ENCODE data around the gene THBS3. TPM values are rescaled to one million over a fixed set of nuclear protein-coding genes. Genes with fewer than 3 reads are reported as not detected.

THBS3 gene
- total RNA-seq, result 1 to 10 TPM; 7.8 to 7.9 TPM
- polyA plus RNA-seq, result 2.9 TPM

- H3K4me1 ChIP-seq (ENCODE audit: insufficient read depth, low read length), result peaks cover 23% of the 10 kb centered on the region
- ChIA-PET POLR2A (interaction anchor here (0.9 to 2.0 kb wide), 3 partner anchors 17 to 36 kb away, joined by 3 to 8 read pairs (median 6); no protein-coding TSS in a partner anchor), CTCF (interaction anchor here (1.2 to 5.3 kb wide), 15 partner anchors 11 to 384 kb away, joined by 3 to 67 read pairs (median 7); partner anchors contain the start of genes ENTREP3 and KRTCAP2)
- H3K9me3 ChIP-seq (ENCODE audit: low read length), result no peaks in the 10 kb centered on the region
- no peaks in the 10 kb centered on the region for H3K9me3 Mint-ChIP-seq
- H3K27me3 ChIP-seq (ENCODE audit: insufficient read depth, low read length, poor library complexity, severe bottlenecking), result no peaks in the 10 kb centered on the region
- peak within 1 kb of the TSS; percentile 81 to 93 (median 89) for H3K4me3 Mint-ChIP-seq
- H3K27ac Mint-ChIP-seq, result peak within 1 kb of the TSS; percentile 92 to 99 (median 96)
- H3K27me3 Mint-ChIP-seq, result peaks cover 0 to 3% of the 10 kb centered on the region in 2 donors
- H3K4me1 Mint-ChIP-seq, result peaks cover 18 to 28% (median 26%) of the 10 kb centered on the region in 3 donors
- no peaks in the 10 kb centered on the region for H3K36me3 ChIP-seq (ENCODE audit: insufficient read depth, low read length)
- peak in 1 of 5 donors; percentile 47 for DNase-seq
- H3K4me3 ChIP-seq (ENCODE audit: low read length), result peak within 1 kb of the TSS; percentile 100
- peak within 1 kb of the TSS; percentile 99 for H3K27ac ChIP-seq (ENCODE audit: low read depth, low read length)
- peaks cover 1 to 18% (median 4%) of the 10 kb centered on the region in 3 donors for H3K36me3 Mint-ChIP-seq
Measured at GRCh38 chr1:155207806-155208540, at the start of gene THBS3. TSS of gene THBS3 (minus strand) at chr1:155207897. CDS start at chr1:155207876, 21 bp downstream.

DNA sequence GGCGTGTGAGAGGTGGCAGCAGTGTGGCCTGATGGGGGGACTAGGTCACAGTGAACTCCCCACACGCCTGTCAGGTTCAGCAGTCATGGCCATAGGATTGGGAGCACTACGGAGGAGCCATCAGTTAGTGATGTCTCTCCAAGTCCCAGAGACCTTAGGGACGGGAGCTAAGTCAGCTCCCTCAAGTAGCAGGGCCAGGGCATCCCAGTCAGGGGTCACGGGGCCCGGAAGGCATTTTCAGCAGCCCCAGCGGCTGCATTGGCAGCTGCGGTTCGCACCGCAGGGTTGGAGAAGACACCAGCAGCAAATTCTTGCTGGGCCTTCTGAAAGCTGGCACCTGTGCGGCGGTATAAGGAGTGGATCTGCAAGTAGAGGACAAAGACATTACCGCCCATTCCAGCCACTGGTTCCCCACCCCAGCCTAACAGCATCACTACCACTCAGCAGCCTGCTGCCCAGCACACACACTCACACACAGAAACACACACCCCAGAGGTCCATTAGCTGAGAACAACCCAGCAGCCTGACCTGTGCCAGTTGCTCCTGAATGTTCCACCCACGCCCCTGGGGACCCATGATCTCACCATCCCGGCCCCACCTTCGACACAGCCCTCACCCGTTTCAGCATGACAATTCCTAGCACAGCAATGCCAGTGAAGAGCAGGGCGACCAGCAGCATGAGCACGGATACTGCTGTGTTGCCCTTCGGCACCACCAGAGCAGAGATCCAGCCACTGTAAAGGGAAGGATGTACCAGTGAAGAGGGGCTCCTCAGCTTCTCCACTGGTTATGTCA is 48.6 kb upstream of the THBS3 start:
- DNase-seq, result no peak
- Histone ChIP-seq H3K4me3 (ENCODE audit: low read length) (no peak overlapping the region), H3K36me3 (ENCODE audit: insufficient read depth, low read length) (peaks cover 11% of the 10 kb centered on the region), H3K4me1 (ENCODE audit: insufficient read depth, low read length) (peaks cover 19% of the 10 kb centered on the region), H3K27ac (ENCODE audit: low read depth, low read length) (no peak overlapping the region), H3K9me3 (ENCODE audit: low read length) (no peaks in the 10 kb centered on the region), H3K27me3 (ENCODE audit: insufficient read depth, low read length, poor library complexity, severe bottlenecking) (no peaks in the 10 kb centered on the region)
- Mint-ChIP-seq H3K4me3 (peak overlapping the region; percentile 65 to 84 (median 75)), H3K9me3 (no peaks in the 10 kb centered on the region), H3K36me3 (peaks cover 8 to 38% (median 9%) of the 10 kb centered on the region in 3 donors), H3K4me1 (peaks cover 32 to 44% (median 43%) of the 10 kb centered on the region in 3 donors), H3K27ac (peak overlapping the region in 3 of 8 donors; percentile 29 to 62 (median 38)), H3K27me3 (no peaks in the 10 kb centered on the region)
- ChIA-PET CTCF (interaction anchor here (0.5 to 2.1 kb wide), 2 partner anchors 17 to 68 kb away, joined by 3 to 6 read pairs; partner anchors contain the start of gene CLK2), POLR2A (interaction anchor here (1.1 kb wide), 1 partner anchor 11 kb away, joined by 3 read pairs; no protein-coding TSS in a partner anchor)

GRCh38 chr1:155255243-155256007 is 47.7 kb upstream of the THBS3 start, which contains the start of gene ENTREP3:
TSS of gene ENTREP3 (minus strand) at chr1:155255483. CDS start at chr1:155254877, 606 bp downstream.
- Histone ChIP-seq H3K27me3 (ENCODE audit: insufficient read depth, low read length, poor library complexity, severe bottlenecking) (no peaks in the 10 kb centered on the region), H3K4me3 (ENCODE audit: low read length) (peak within 1 kb of the TSS; percentile 49), H3K9me3 (ENCODE audit: low read length) (no peaks in the 10 kb centered on the region), H3K36me3 (ENCODE audit: insufficient read depth, low read length) (peaks cover 11% of the 10 kb centered on the region), H3K27ac (ENCODE audit: low read depth, low read length) (peak within 1 kb of the TSS; percentile 51), H3K4me1 (ENCODE audit: insufficient read depth, low read length) (peaks cover 11% of the 10 kb centered on the region)
- ChIA-PET POLR2A (no interaction called here), CTCF (interaction anchor here (1.0 to 2.1 kb wide), 2 partner anchors 48 to 68 kb away, joined by 4 to 6 read pairs; partner anchors contain the start of gene THBS3)
- peak within 1 kb of the TSS; percentile 68 to 91 (median 80) for H3K4me3 Mint-ChIP-seq
- H3K9me3 Mint-ChIP-seq, result no peaks in the 10 kb centered on the region
- H3K4me1 Mint-ChIP-seq, result peaks cover 30 to 42% (median 42%) of the 10 kb centered on the region in 3 donors
- no peaks in the 10 kb centered on the region for H3K27me3 Mint-ChIP-seq
- H3K27ac Mint-ChIP-seq, result peak within 1 kb of the TSS; percentile 38 to 80 (median 69)
- H3K36me3 Mint-ChIP-seq, result peaks cover 8 to 32% (median 9%) of the 10 kb centered on the region in 3 donors
- DNase-seq, result peak; percentile 58 to 79 (median 68)

- DNase-seq, result no peak
- H3K4me1 Mint-ChIP-seq, result peaks cover 26 to 39% (median 38%) of the 10 kb centered on the region in 3 donors
- H3K36me3 ChIP-seq (ENCODE audit: insufficient read depth, low read length), result peaks cover 11% of the 10 kb centered on the region
- H3K27me3 ChIP-seq (ENCODE audit: insufficient read depth, low read length, poor library complexity, severe bottlenecking), result no peaks in the 10 kb centered on the region
- POLR2A ChIA-PET, result interaction anchor here (0.6 kb wide), 1 partner anchor 62 kb away, joined by 6 read pairs; no protein-coding TSS in a partner anchor
- CTCF ChIA-PET, result interaction anchor here (1.0 kb wide), 1 partner anchor 48 kb away, joined by 4 read pairs; the partner anchor contains the start of gene THBS3
- H3K27ac ChIP-seq (ENCODE audit: low read depth, low read length), result no peak overlapping the region
- H3K4me1 ChIP-seq (ENCODE audit: insufficient read depth, low read length), result peaks cover 7% of the 10 kb centered on the region
- H3K27ac Mint-ChIP-seq, result peak overlapping the region in 4 of 8 donors; percentile 38 to 70 (median 54)
- H3K9me3 ChIP-seq (ENCODE audit: low read length), result no peaks in the 10 kb centered on the region
- no peaks in the 10 kb centered on the region for H3K9me3 Mint-ChIP-seq
- peak overlapping the region in 6 of 7 donors; percentile 75 to 91 (median 82) for H3K4me3 Mint-ChIP-seq
- peaks cover 6 to 28% (median 8%) of the 10 kb centered on the region in 3 donors for H3K36me3 Mint-ChIP-seq
- no peaks in the 10 kb centered on the region for H3K27me3 Mint-ChIP-seq
- peak overlapping the region; percentile 49 for H3K4me3 ChIP-seq (ENCODE audit: low read length)
Measured at GRCh38 chr1:155254714-155255242, 47.1 kb upstream of the THBS3 start.

GRCh38 chr1:155254228-155254713 is 46.6 kb upstream of the THBS3 start:
- no peaks in the 10 kb centered on the region for H3K9me3 ChIP-seq (ENCODE audit: low read length)
- Mint-ChIP-seq H3K4me3 (peak overlapping the region; percentile 44 to 91 (median 77)), H3K4me1 (peaks cover 26 to 39% (median 38%) of the 10 kb centered on the region in 3 donors), H3K9me3 (no peaks in the 10 kb centered on the region), H3K27ac (peak overlapping the region in 6 of 8 donors; percentile 38 to 80 (median 70)), H3K27me3 (no peaks in the 10 kb centered on the region), H3K36me3 (peaks cover 6 to 26% (median 8%) of the 10 kb centered on the region in 3 donors)
- H3K27me3 ChIP-seq (ENCODE audit: insufficient read depth, low read length, poor library complexity, severe bottlenecking), result no peaks in the 10 kb centered on the region
- DNase-seq, result no peak
- ChIA-PET POLR2A (interaction anchor here (0.6 kb wide), 1 partner anchor 62 kb away, joined by 6 read pairs; no protein-coding TSS in a partner anchor), CTCF (interaction anchor here (7.1 kb wide), 1 partner anchor 6 kb away, joined by 79 read pairs; the partner anchor contains the start of gene SCAMP3)
- H3K4me3 ChIP-seq (ENCODE audit: low read length), result no peak overlapping the region
- H3K27ac ChIP-seq (ENCODE audit: low read depth, low read length), result peak overlapping the region; percentile 51
- peaks cover 7% of the 10 kb centered on the region for H3K4me1 ChIP-seq (ENCODE audit: insufficient read depth, low read length)
- peaks cover 11% of the 10 kb centered on the region for H3K36me3 ChIP-seq (ENCODE audit: insufficient read depth, low read length)

GRCh38 chr1:155253797-155254196 is 46.1 kb upstream of the THBS3 start:
- Mint-ChIP-seq H3K4me3 (peak overlapping the region in 6 of 7 donors; percentile 44 to 84 (median 76)), H3K9me3 (no peaks in the 10 kb centered on the region), H3K27me3 (no peaks in the 10 kb centered on the region), H3K4me1 (peaks cover 26 to 39% (median 38%) of the 10 kb centered on the region in 3 donors), H3K27ac (peak overlapping the region in 4 of 8 donors; percentile 6 to 80 (median 56)), H3K36me3 (peaks cover 6 to 25% (median 8%) of the 10 kb centered on the region in 3 donors)
- ChIA-PET POLR2A (interaction anchor here (0.6 kb wide), 1 partner anchor 12 kb away, joined by 4 read pairs; no protein-coding TSS in a partner anchor), CTCF (interaction anchor here (6.6 to 7.1 kb wide), 2 partner anchors 7 to 69 kb away, joined by 79 to 116 read pairs; partner anchors contain the start of genes RUSC1 and SCAMP3)
- Histone ChIP-seq H3K4me3 (ENCODE audit: low read length) (no peak overlapping the region), H3K27me3 (ENCODE audit: insufficient read depth, low read length, poor library complexity, severe bottlenecking) (no peaks in the 10 kb centered on the region), H3K27ac (ENCODE audit: low read depth, low read length) (peak overlapping the region; percentile 51), H3K4me1 (ENCODE audit: insufficient read depth, low read length) (peaks cover 7% of the 10 kb centered on the region), H3K36me3 (ENCODE audit: insufficient read depth, low read length) (peaks cover 11% of the 10 kb centered on the region), H3K9me3 (ENCODE audit: low read length) (no peaks in the 10 kb centered on the region)
- DNase-seq, result no peak
